GM18951 (cell line): ENCODE measurements around the gene NXPE1.

Experiments
- POLR2A ChIP-seq: IDR thresholded peaks from 4 replicates; pipeline ENCODE4 v1.6.1; 2011; ENCODE audit warnings: mild to moderate bottlenecking; ENCODE audit not compliant: insufficient read length, insufficient read depth; ENCODE audit errors: extremely low read depth
- in situ Hi-C: fragments of 300-500 bp; cut with MboI; formaldehyde crosslinking; loops from one replicate; pipeline ENCODE4 v1.12.0; 2022; ENCODE audit warnings: low sequenced_read_pairs, mixed read lengths, inconsistent platforms; ENCODE audit not compliant: unreplicated experiment

NXPE1 gene

GRCh38 chr11:114522818-114523217 lies 36.9 kb downstream of the NXPE1 start:
- no peak for TF ChIP-seq POLR2A
- in situ Hi-C loops: no loop called here

DNA sequence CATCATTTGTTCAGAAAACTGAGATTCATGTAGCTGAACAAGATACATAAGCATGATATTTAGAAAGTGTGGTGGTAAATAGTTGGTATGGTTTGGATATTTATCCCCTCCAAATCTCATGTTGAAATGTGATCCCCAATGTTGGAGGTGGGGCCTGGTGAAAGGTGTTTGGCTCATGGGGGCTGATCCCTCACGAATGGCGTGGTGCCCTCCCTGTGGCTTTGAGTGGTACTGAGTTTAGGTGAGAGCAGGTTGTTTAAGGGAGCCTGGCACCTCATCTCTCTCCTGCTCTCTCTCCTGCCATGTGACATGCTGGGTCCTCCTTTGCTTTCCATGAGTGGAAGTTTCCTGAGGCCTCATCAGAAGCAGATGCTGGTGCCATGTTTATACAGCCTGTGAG lies 48.1 kb downstream of the NXPE1 start:
- no peak for TF ChIP-seq POLR2A
- in situ Hi-C loops: no loop called here

GRCh38 chr11:114511079-114511478 lies 48.6 kb downstream of the NXPE1 start:
- in situ Hi-C loops: no loop called here
- TF ChIP-seq POLR2A: no peak

DNA sequence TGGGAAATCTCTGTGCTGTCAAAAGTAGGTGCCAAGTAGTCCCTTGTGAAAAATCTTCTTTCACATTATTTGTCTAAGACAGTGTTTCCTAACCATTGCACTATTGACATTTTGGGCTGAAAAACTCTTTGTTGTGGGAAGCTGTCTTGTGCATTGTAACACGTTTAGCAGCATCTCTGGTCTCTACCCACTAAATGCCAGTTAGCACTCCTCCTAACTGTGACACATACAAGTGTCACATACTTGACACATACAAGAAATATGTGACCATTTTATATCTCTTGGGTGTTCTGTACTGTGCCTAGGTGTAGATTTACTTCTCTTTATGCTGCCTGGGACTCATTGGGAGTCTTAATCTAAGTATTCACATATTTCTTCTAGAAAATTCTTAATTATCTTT lies 57.8 kb downstream of the NXPE1 start:
- in situ Hi-C loops: no loop called here
- no peak for TF ChIP-seq POLR2A

DNA sequence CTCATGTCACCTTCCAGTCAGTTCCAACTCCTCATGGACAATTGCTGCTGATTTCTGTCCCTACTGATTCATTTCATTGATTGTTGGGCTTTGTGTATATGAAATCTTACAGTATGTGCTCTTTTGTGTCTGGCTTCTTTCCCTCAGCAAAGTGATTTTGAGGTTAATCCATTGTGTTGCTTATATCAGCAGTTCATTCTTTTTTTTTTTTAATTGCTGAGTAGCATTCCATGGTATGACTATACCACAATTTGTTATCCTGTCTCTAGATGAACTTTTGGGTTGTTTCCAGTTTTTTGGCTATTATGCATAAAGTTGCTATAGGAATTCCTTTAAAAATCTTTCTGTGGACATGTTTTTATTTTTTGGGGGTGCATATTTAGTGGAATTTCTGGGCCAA lies 59.9 kb downstream of the NXPE1 start:
- in situ Hi-C loops: no loop called here
- TF ChIP-seq POLR2A: no peak

- in situ Hi-C loops: no loop called here
- no peak for TF ChIP-seq POLR2A
Measured at GRCh38 chr11:114496915-114497314, 62.8 kb downstream of the NXPE1 start.

- in situ Hi-C loops: no loop called here
- no peak for TF ChIP-seq POLR2A
Measured at GRCh38 chr11:114483929-114484328, 75.8 kb downstream of the NXPE1 start.

GRCh38 chr11:114482114-114482513 lies 77.6 kb downstream of the NXPE1 start:
- in situ Hi-C loops: no loop called here
- no peak for TF ChIP-seq POLR2A

- no peak for TF ChIP-seq POLR2A
- in situ Hi-C loops: no loop called here
Measured at GRCh38 chr11:114479331-114479730, 80.3 kb downstream of the NXPE1 start.

GRCh38 chr11:114478768-114479167 lies 80.9 kb downstream of the NXPE1 start:
- TF ChIP-seq POLR2A: no peak
- in situ Hi-C loops: no loop called here

DNA sequence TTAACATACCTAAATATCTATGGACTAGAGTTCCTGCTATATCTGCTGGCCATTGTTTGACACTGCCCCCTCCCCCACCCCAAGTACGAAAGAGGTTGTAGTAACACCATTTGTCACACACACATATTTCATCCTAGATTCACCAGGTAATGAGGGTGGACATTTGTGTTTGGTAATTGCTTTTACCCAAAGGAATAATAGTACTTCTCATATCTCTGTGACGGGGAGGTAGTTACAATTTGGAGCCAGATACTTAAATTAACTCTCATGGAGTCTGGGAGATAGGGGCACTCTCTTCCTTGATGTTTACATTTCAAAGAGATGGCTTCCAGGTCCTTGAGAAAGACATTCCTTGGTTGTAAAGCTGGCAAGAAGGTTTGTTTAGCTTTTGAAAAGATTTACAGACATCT lies 81.7 kb downstream of the NXPE1 start:
- in situ Hi-C loops: no loop called here
- TF ChIP-seq POLR2A: no peak

GRCh38 chr11:114472661-114473060 lies 87.0 kb downstream of the NXPE1 start:
- in situ Hi-C loops: no loop called here
- no peak for TF ChIP-seq POLR2A
